Cardiac muscle cell (in vitro differentiated cells and primary cell): ENCODE measurements around the gene PRSS8. TPM values are rescaled to one million over a fixed set of nuclear protein-coding genes. Genes with fewer than 3 reads are reported as not detected.

Experiments used
- DNase-seq, 2 donors: peaks; one replicate each; pipeline versions ENCODE4 v3.0.0 to v3.0.0-alpha.2; 2010 to 2017; ENCODE audit warnings: low read depth in 1 of 2, low spot score in 1 of 2
- H3K27ac ChIP-seq: fragments of 200-600 bp; sonication (generic); 2 replicates; pipeline ENCODE4 v1.5.1; 2016
- H3K27me3 ChIP-seq: fragments of 200-600 bp; sonication (generic); 2 replicates; pipeline ENCODE4 v1.6.0; 2016; ENCODE audit warnings: control low read depth
- H3K36me3 ChIP-seq: fragments of 200-600 bp; sonication (generic); 2 replicates; pipeline ENCODE4 v1.5.1; 2016; ENCODE audit warnings: control low read depth
- H3K4me1 ChIP-seq: fragments of 200-600 bp; sonication (generic); 2 replicates; pipeline ENCODE4 v1.8.1; 2017; ENCODE audit warnings: low read depth, mild to moderate bottlenecking, mixed run types
- H3K4me3 ChIP-seq: fragments of 200-600 bp; sonication (generic); 2 replicates; pipeline ENCODE4 v1.5.1; 2016; ENCODE audit warnings: mild to moderate bottlenecking
- H3K9me3 ChIP-seq: fragments of 200-600 bp; sonication (generic); 2 replicates; pipeline ENCODE4 v1.5.1; 2017; ENCODE audit warnings: low read depth, mild to moderate bottlenecking, control low read depth
- CTCF ChIP-seq: IDR thresholded peaks from 2 replicates; pipeline ENCODE4 v1.5.1; 2012; ENCODE audit warnings: low read depth, mild to moderate bottlenecking, low read length
- polyA plus RNA-seq: library from polyadenylated mRNA; unstranded; fragments of >200 nt; fragmentation: Nextera tagmentation; extraction: Ambion mirVana; gene quantifications from 2 replicates; pipeline ENCODE4 v1.2.1, GENCODE V29; 2016
- total RNA-seq: library from RNA; depleted of rRNA; stranded (reverse); fragments of >200 nt; gene quantifications from 2 replicates; pipeline ENCODE4 v1.2.3, GENCODE V29; 2016

Gene PRSS8
- total and polyA plus RNA-seq, 2 experiments from 2014 or later: 11.6 to 22.5 TPM

GRCh38 chr16:31085873-31086628 is 49.5 kb downstream of the PRSS8 start:
- no peak for DNase-seq
- Histone ChIP-seq H3K4me1 (no peaks in the 10 kb centered on the region), H3K36me3 (peaks cover under 1% of the 10 kb centered on the region), H3K27ac (no peak overlapping the region), H3K9me3 (no peaks in the 10 kb centered on the region), H3K27me3 (no peaks in the 10 kb centered on the region), H3K4me3 (no peak overlapping the region)
- no peak for TF ChIP-seq CTCF

GRCh38 chr16:31085411-31085810 is 50.1 kb downstream of the PRSS8 start:
- H3K4me3 ChIP-seq: no peak overlapping the region
- H3K36me3 ChIP-seq: peaks cover 6% of the 10 kb centered on the region
- DNase-seq: no peak
- no peak overlapping the region for H3K27ac ChIP-seq
- no peak for TF ChIP-seq CTCF
- no peaks in the 10 kb centered on the region for H3K4me1 ChIP-seq
- H3K9me3 ChIP-seq: no peaks in the 10 kb centered on the region
- no peaks in the 10 kb centered on the region for H3K27me3 ChIP-seq

- no peak for TF ChIP-seq CTCF
- H3K4me3 ChIP-seq: no peak overlapping the region
- no peak for DNase-seq
- H3K27ac ChIP-seq: no peak overlapping the region
- H3K36me3 ChIP-seq: peaks cover 6% of the 10 kb centered on the region
- no peaks in the 10 kb centered on the region for H3K9me3 ChIP-seq
- no peaks in the 10 kb centered on the region for H3K4me1 ChIP-seq
- H3K27me3 ChIP-seq: no peaks in the 10 kb centered on the region
Measured at GRCh38 chr16:31084584-31085302, 50.8 kb downstream of the PRSS8 start.

- Histone ChIP-seq H3K9me3 (no peaks in the 10 kb centered on the region), H3K4me3 (no peak overlapping the region), H3K4me1 (no peaks in the 10 kb centered on the region), H3K36me3 (peaks cover 9% of the 10 kb centered on the region), H3K27ac (no peak overlapping the region), H3K27me3 (no peaks in the 10 kb centered on the region)
- no peak for DNase-seq
- no peak for TF ChIP-seq CTCF
Measured at GRCh38 chr16:31083981-31084380, 51.5 kb downstream of the PRSS8 start.

- Histone ChIP-seq H3K36me3 (peaks cover 13% of the 10 kb centered on the region), H3K4me3 (no peak overlapping the region), H3K4me1 (no peaks in the 10 kb centered on the region), H3K9me3 (no peaks in the 10 kb centered on the region), H3K27me3 (no peaks in the 10 kb centered on the region), H3K27ac (no peak overlapping the region)
- DNase-seq: no peak
- no peak for TF ChIP-seq CTCF
Measured at GRCh38 chr16:31083556-31083955, 52.0 kb downstream of the PRSS8 start.
